Mucosa of rectum (tissue), 2 donors: ENCODE results near the gene TTC17.

Experiments used
- H3K27ac ChIP-seq, 2 donors: one replicate each; pipeline ENCODE4 v1.7.0; 2013; ENCODE audit warnings: inconsistent platforms in 2 of 2, low read depth in 2 of 2, low read length in 2 of 2
- H3K27me3 ChIP-seq, 2 donors: one replicate each; pipeline ENCODE4 v1.7.0; 2013; ENCODE audit warnings: low read length in 2 of 2; ENCODE audit not compliant: control insufficient read depth in 2 of 2, insufficient read depth in 2 of 2
- H3K36me3 ChIP-seq, 2 donors: one replicate each; pipeline ENCODE4 v1.7.0; 2013; ENCODE audit warnings: low read length in 2 of 2; ENCODE audit not compliant: control insufficient read depth in 2 of 2, insufficient read depth in 2 of 2
- H3K4me1 ChIP-seq, 2 donors: one replicate each; pipeline ENCODE4 v1.7.0; 2013; ENCODE audit warnings: low read length in 2 of 2, mild to moderate bottlenecking in 1 of 2; ENCODE audit not compliant: control insufficient read depth in 2 of 2, insufficient read depth in 2 of 2
- H3K4me3 ChIP-seq, 2 donors: one replicate each; pipeline ENCODE4 v1.7.0; 2013; ENCODE audit warnings: low read length in 2 of 2
- H3K9ac ChIP-seq, 2 donors: one replicate each; pipeline ENCODE4 v1.7.0; 2013; ENCODE audit warnings: low read length in 2 of 2, low read depth in 1 of 2, mild to moderate bottlenecking in 1 of 2
- H3K9me3 ChIP-seq, 2 donors: one replicate each; pipeline ENCODE4 v1.7.0; 2013; ENCODE audit warnings: low read length in 2 of 2; ENCODE audit not compliant: control insufficient read depth in 2 of 2
- donor health status: healthy.
- donor health status: Normal muscosa, but diverticular disease.

Gene TTC17

DNA sequence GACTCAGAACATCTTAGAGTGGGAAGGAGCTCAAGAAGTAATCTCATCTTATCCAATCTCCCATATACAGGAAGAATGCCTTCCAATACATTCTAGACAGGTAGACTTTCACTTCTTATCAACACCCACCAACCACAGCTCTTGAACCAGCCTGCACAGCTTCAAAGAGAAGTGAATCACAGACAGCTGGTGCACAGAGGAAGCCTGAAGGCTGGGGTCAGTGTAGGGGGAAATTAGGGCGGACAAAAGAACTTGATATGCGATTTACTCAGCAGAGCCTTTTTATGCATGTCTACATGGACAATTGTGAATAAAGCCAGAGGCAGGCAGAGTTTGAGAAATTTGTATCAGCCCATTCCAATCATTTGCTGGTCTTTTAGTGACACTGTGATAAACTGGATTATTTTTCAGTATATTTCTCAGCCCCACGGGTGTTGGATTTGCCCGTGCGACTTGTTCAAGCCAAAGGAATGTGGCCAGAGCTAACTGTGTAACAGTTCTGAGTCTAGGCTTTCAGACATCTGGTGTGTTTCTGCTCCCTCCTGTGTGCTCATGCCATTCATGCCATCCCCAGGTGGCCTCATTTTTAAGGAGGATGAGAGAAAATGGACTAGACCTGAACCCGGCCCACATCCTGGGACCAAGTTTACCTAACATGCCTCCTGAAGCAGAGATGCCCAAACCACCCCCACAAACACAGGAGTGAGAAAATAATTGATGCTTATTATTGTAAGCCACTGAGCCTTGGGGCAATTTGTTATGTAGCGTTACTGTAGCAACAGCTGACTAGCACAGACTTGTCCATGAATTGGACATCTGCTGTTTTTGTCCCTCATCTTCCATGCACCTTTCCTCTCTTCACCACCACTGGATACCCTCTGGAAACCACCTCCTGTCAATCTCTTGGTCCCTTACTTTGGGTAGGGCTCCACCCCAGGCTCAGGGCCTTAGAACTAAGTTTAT, 184.3 kb downstream of the TTC17 start:
- Histone ChIP-seq H3K4me1 (no peaks in the 10 kb centered on the region), H3K27me3 (peaks cover 6 to 18% of the 10 kb centered on the region in 2 donors), H3K9ac (no peak overlapping the region), H3K4me3 (no peak overlapping the region), H3K27ac (no peak overlapping the region), H3K36me3 (no peaks in the 10 kb centered on the region), H3K9me3 (no peaks in the 10 kb centered on the region)
